GM12878 (cell line): Measurements from ENCODE around the gene ITGB5.

Source experiments
- BCL11A ChIP-seq: IDR thresholded peaks from 2 replicates; pipeline ENCODE4 v1.6.1; 2011; ENCODE audit warnings: low read depth, low read length
- BHLHE40 ChIP-seq, 2 experiments: fragments of 450-650 bp in 1 of 2; IDR thresholded peaks; 2 replicates each; pipeline ENCODE4 v1.6.1; 2011 to 2017; ENCODE audit warnings: low read depth in 2 of 2, borderline replicate concordance in 1 of 2, improper control_type of control experiment in 1 of 2, low read length in 1 of 2, mild to moderate bottlenecking in 1 of 2
- CEBPB ChIP-seq, 2 experiments: fragments of 150-350 bp in 1 of 2; IDR thresholded peaks; 2 replicates each; pipeline ENCODE4 v1.6.1; 2012 to 2014; ENCODE audit warnings: low read depth in 2 of 2, low read length in 2 of 2, borderline replicate concordance in 1 of 2, inconsistent platforms in 1 of 2
- E2F4 ChIP-seq: IDR thresholded peaks from 2 replicates; pipeline ENCODE4 v1.6.1; 2012; ENCODE audit warnings: low read depth, low read length, improper control_type of control experiment
- EZH2 ChIP-seq: IDR thresholded peaks from 2 replicates; pipeline ENCODE4 v1.6.1; 2012; ENCODE audit warnings: low read depth, mild to moderate bottlenecking, control low read depth, inconsistent platforms, low read length, borderline replicate concordance; ENCODE audit not compliant: control insufficient read depth
- KDM1A ChIP-seq: fragments of 200-600 bp; sonication (generic); IDR thresholded peaks from 2 replicates; pipeline ENCODE4 v1.6.1; 2016; ENCODE audit warnings: borderline replicate concordance
- NBN ChIP-seq: fragments of 450-650 bp; IDR thresholded peaks from 2 replicates; pipeline ENCODE4 v1.6.1; 2016
- PBX3 ChIP-seq: IDR thresholded peaks from 2 replicates; pipeline ENCODE4 v1.6.1; 2011; ENCODE audit warnings: mild to moderate bottlenecking, low read depth, low read length, moderate library complexity; ENCODE audit not compliant: insufficient replicate concordance
- POLR2A ChIP-seq: IDR thresholded peaks from 2 replicates; pipeline ENCODE4 v1.6.1; 2011; ENCODE audit warnings: low read depth, mild to moderate bottlenecking, low read length
- RAD21 ChIP-seq: IDR thresholded peaks from 2 replicates; pipeline ENCODE4 v1.6.1; 2011; ENCODE audit warnings: mild to moderate bottlenecking, low read depth, low read length, moderate library complexity; ENCODE audit not compliant: insufficient read depth
- SIN3A ChIP-seq: IDR thresholded peaks from 2 replicates; pipeline ENCODE4 v1.6.1; 2012; ENCODE audit warnings: low read depth, low read length, improper control_type of control experiment

- TF ChIP-seq BCL11A: no peak
- no peak for TF ChIP-seq KDM1A
- TF ChIP-seq BHLHE40 (IDR thresholded peaks at IDR 0.05; ENCODE audit: borderline replicate concordance in 1 of 2, low read depth in 2 of 2, low read length in 1 of 2): no peak
- TF ChIP-seq SIN3A: no peak
- no peak for TF ChIP-seq PBX3
- no peak for TF ChIP-seq POLR2A
- no peak for TF ChIP-seq EZH2
- TF ChIP-seq CEBPB (IDR thresholded peaks at IDR 0.05; ENCODE audit: borderline replicate concordance in 1 of 2, low read depth in 2 of 2, low read length in 2 of 2): no peak
- TF ChIP-seq RAD21: no peak
- TF ChIP-seq NBN: no peak
- no peak for TF ChIP-seq E2F4
These were observed 101.2 kb downstream of the ITGB5 start for GRCh38 chr3:124785973-124786372.
